ENCODE data around the gene B9D1. TPM values are rescaled to one million over a fixed set of nuclear protein-coding genes. Genes with fewer than 3 reads are reported as not detected.

The B9D1 gene
- total RNA-seq, 3 donors from 2014 or later (not counting 1 experiment from before 2014, with no cell fraction given): 3.1 to 7.5 (median 3.7) TPM

- H3K27ac Mint-ChIP-seq: no peak overlapping the region
- ATAC-seq: no peak
- TF ChIP-seq, protein P1, sequence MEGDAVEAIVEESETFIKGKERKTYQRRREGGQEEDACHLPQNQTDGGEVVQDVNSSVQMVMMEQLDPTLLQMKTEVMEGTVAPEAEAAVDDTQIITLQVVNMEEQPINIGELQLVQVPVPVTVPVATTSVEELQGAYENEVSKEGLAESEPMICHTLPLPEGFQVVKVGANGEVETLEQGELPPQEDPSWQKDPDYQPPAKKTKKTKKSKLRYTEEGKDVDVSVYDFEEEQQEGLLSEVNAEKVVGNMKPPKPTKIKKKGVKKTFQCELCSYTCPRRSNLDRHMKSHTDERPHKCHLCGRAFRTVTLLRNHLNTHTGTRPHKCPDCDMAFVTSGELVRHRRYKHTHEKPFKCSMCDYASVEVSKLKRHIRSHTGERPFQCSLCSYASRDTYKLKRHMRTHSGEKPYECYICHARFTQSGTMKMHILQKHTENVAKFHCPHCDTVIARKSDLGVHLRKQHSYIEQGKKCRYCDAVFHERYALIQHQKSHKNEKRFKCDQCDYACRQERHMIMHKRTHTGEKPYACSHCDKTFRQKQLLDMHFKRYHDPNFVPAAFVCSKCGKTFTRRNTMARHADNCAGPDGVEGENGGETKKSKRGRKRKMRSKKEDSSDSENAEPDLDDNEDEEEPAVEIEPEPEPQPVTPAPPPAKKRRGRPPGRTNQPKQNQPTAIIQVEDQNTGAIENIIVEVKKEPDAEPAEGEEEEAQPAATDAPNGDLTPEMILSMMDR (IDR thresholded peaks at IDR 0.05): no peak
- peaks cover 9% of the 10 kb centered on the region for H3K4me1 ChIP-seq (ENCODE audit: control insufficient read depth, insufficient read depth, low read length)
- intact Hi-C loops (cut with micrococcal nuclease): no loop called here
- WGBS (ENCODE audit: insufficient coverage): 93% methylated on average over 6 of the region's 7 CpGs
- H3K4me1 Mint-ChIP-seq: peaks cover 0 to 14% of the 10 kb centered on the region in 2 donors
- no peak for DNase-seq
- no peaks in the 10 kb centered on the region for H3K9me3 Mint-ChIP-seq
- peaks cover 0 to 3% of the 10 kb centered on the region in 2 donors for H3K27me3 Mint-ChIP-seq (ENCODE audit: low read depth in 2 of 2)
- H3K27me3 ChIP-seq (ENCODE audit: control insufficient read depth, insufficient read depth, low read length): peaks cover 3% of the 10 kb centered on the region
- H3K36me3 Mint-ChIP-seq: no peaks in the 10 kb centered on the region
- no peak overlapping the region for H3K4me3 ChIP-seq (ENCODE audit: low read length)
- H3K27ac ChIP-seq (ENCODE audit: low read length): no peak overlapping the region
- H3K4me3 Mint-ChIP-seq: no peak overlapping the region
- no peaks in the 10 kb centered on the region for H3K9me3 ChIP-seq (ENCODE audit: control insufficient read depth, insufficient read depth, low read length)
- H3K36me3 ChIP-seq (ENCODE audit: control insufficient read depth, insufficient read depth, low read length): no peaks in the 10 kb centered on the region
These were observed 28.9 kb upstream of the B9D1 start for GRCh38 chr17:19391432-19391831.

GRCh38 chr17:19390951-19391350 lies 28.4 kb upstream of the B9D1 start:
- H3K4me3 Mint-ChIP-seq: no peak overlapping the region
- H3K9me3 ChIP-seq (ENCODE audit: control insufficient read depth, insufficient read depth, low read length): no peaks in the 10 kb centered on the region
- 93% methylated on average over 2 of the region's 2 CpGs for WGBS (ENCODE audit: insufficient coverage)
- no peaks in the 10 kb centered on the region for H3K9me3 Mint-ChIP-seq
- H3K27me3 Mint-ChIP-seq (ENCODE audit: low read depth in 2 of 2): peaks cover 0 to 3% of the 10 kb centered on the region in 2 donors
- DNase-seq (no peak), ATAC-seq (no peak)
- H3K36me3 Mint-ChIP-seq: no peaks in the 10 kb centered on the region
- H3K4me3 ChIP-seq (ENCODE audit: low read length): no peak overlapping the region
- H3K4me1 Mint-ChIP-seq: peaks cover 0 to 18% of the 10 kb centered on the region in 2 donors
- no peak overlapping the region for H3K27ac Mint-ChIP-seq
- peaks cover 3% of the 10 kb centered on the region for H3K27me3 ChIP-seq (ENCODE audit: control insufficient read depth, insufficient read depth, low read length)
- H3K27ac ChIP-seq (ENCODE audit: low read length): no peak overlapping the region
- H3K36me3 ChIP-seq (ENCODE audit: control insufficient read depth, insufficient read depth, low read length): no peaks in the 10 kb centered on the region
- TF ChIP-seq, protein P1 (IDR thresholded peaks at IDR 0.05): no peak
- peaks cover 13% of the 10 kb centered on the region for H3K4me1 ChIP-seq (ENCODE audit: control insufficient read depth, insufficient read depth, low read length)
- intact Hi-C loops (cut with micrococcal nuclease): no loop called here

GRCh38 chr17:19388791-19389785 lies 26.6 kb upstream of the B9D1 start:
- Histone ChIP-seq H3K4me3 (ENCODE audit: low read length) (no peak overlapping the region), H3K27me3 (ENCODE audit: control insufficient read depth, insufficient read depth, low read length) (peaks cover 3% of the 10 kb centered on the region), H3K27ac (ENCODE audit: low read length) (no peak overlapping the region), H3K36me3 (ENCODE audit: control insufficient read depth, insufficient read depth, low read length) (peaks cover 6% of the 10 kb centered on the region), H3K4me1 (ENCODE audit: control insufficient read depth, insufficient read depth, low read length) (peaks cover 13% of the 10 kb centered on the region), H3K9me3 (ENCODE audit: control insufficient read depth, insufficient read depth, low read length) (no peaks in the 10 kb centered on the region)
- no peaks in the 10 kb centered on the region for H3K9me3 Mint-ChIP-seq
- peaks cover 0 to 3% of the 10 kb centered on the region in 2 donors for H3K27me3 Mint-ChIP-seq (ENCODE audit: low read depth in 2 of 2)
- intact Hi-C loops (cut with micrococcal nuclease): no loop called here
- no peaks in the 10 kb centered on the region for H3K36me3 Mint-ChIP-seq
- 88% methylated on average over 5 of the region's 5 CpGs for WGBS (ENCODE audit: insufficient coverage)
- H3K4me3 Mint-ChIP-seq: no peak overlapping the region
- no peak overlapping the region for H3K27ac Mint-ChIP-seq
- no peak for ATAC-seq
- no peak for DNase-seq
- peaks cover 6 to 24% of the 10 kb centered on the region in 2 donors for H3K4me1 Mint-ChIP-seq
- TF ChIP-seq, protein P1 (IDR thresholded peaks at IDR 0.05): no peak

Measured in natural killer cell (primary cell).